IMR-90 (cell line): ENCODE data around the gene VPS26C. TPM values are rescaled to one million over a fixed set of nuclear protein-coding genes. Genes with fewer than 3 reads are reported as not detected.

Experiments used
- ATAC-seq: fragments of 200-7000 bp; cut with Tn5 transposase; 2 replicates; pipeline ENCODE4 v1.9.1; 2020; ENCODE audit warnings: low read depth, mild to moderate bottlenecking, moderate library complexity
- BruUV-seq: library from RNA; stranded (reverse); fragments of 400-500 nt; replicated peaks from 2 replicates; lab custom pipeline; 2021; lab: Mats Ljungman, UMichigan
- CTCF ChIA-PET: fragments of 300-600 bp; formaldehyde crosslinking; extraction: SDS; loops from one replicate; lab custom pipeline; 2021; ENCODE audit warnings: antibody characterized with exemption; lab: Yijun Ruan, JAX
- POLR2A ChIA-PET: fragments of 300-600 bp; sonication (Branson Sonifier 250); formaldehyde crosslinking; loops from one replicate; lab custom pipeline; 2022; ENCODE audit warnings: antibody characterized with exemption; ENCODE audit not compliant: unreplicated experiment; lab: Charles Lee
- DNase-seq: peaks from one replicate; pipeline ENCODE4 v3.0.0; 2013
- H2AFZ ChIP-seq: replicated peaks from 2 replicates; pipeline ENCODE3; 2013; ENCODE audit warnings: low read length, mild to moderate bottlenecking; ENCODE audit not compliant: poor library complexity
- H2AK5ac ChIP-seq: 2 replicates; pipeline ENCODE4 v1.6.1; 2013; ENCODE audit warnings: low read depth, low read length, inconsistent platforms
- H2AK9ac ChIP-seq: replicated peaks from 2 replicates; pipeline ENCODE3; 2013; ENCODE audit warnings: mild to moderate bottlenecking, low read depth, low read length, moderate library complexity; ENCODE audit not compliant: poor library complexity
- H2BK120ac ChIP-seq: 2 replicates; pipeline ENCODE4 v1.6.1; 2013; ENCODE audit warnings: low read depth, low read length, inconsistent platforms
- H2BK15ac ChIP-seq: 3 replicates; pipeline ENCODE4 v1.6.1; 2013; ENCODE audit warnings: low read depth, low read length, inconsistent platforms
- H2BK20ac ChIP-seq: 2 replicates; pipeline ENCODE4 v1.6.1; 2013; ENCODE audit warnings: low read depth, mild to moderate bottlenecking, inconsistent platforms, low read length, moderate library complexity
- H2BK5ac ChIP-seq: 2 replicates; pipeline ENCODE4 v1.6.1; 2013; ENCODE audit warnings: mild to moderate bottlenecking, low read depth, low read length, inconsistent platforms; ENCODE audit not compliant: poor library complexity, severe bottlenecking
- H3K14ac ChIP-seq: replicated peaks from 2 replicates; pipeline ENCODE4 v1.6.1; 2013; ENCODE audit warnings: low read depth, low read length, inconsistent platforms
- H3K18ac ChIP-seq: 2 replicates; pipeline ENCODE4 v1.6.1; 2013; ENCODE audit warnings: low read depth, low read length, control low read depth
- H3K23ac ChIP-seq: 2 replicates; pipeline ENCODE4 v1.6.1; 2013; ENCODE audit warnings: low read depth, low read length, inconsistent platforms
- H3K27ac ChIP-seq: 2 replicates; pipeline ENCODE4 v1.5.1; 2013; ENCODE audit warnings: mild to moderate bottlenecking, control low read depth, low read length; ENCODE audit not compliant: insufficient read depth
- H3K27me3 ChIP-seq: 2 replicates; pipeline ENCODE4 v1.6.1; 2013; ENCODE audit warnings: low read length; ENCODE audit not compliant: control insufficient read depth, insufficient read depth
- H3K36me3 ChIP-seq: 2 replicates; pipeline ENCODE4 v1.6.1; 2013; ENCODE audit warnings: low read length, mixed read lengths; ENCODE audit not compliant: control insufficient read depth, insufficient read depth
- H3K4ac ChIP-seq: 2 replicates; pipeline ENCODE4 v1.6.1; 2013; ENCODE audit warnings: low read depth, low read length, inconsistent platforms
- H3K4me1 ChIP-seq: 2 replicates; pipeline ENCODE4 v1.6.1; 2013; ENCODE audit warnings: low read length, mixed read lengths; ENCODE audit not compliant: control insufficient read depth, insufficient read depth
- H3K4me2 ChIP-seq: 2 replicates; pipeline ENCODE4 v1.6.1; 2013; ENCODE audit warnings: low read depth, mild to moderate bottlenecking, control low read depth, low read length, moderate library complexity
- H3K4me3 ChIP-seq: 2 replicates; pipeline ENCODE4 v1.5.1; 2013; ENCODE audit warnings: low read depth, mild to moderate bottlenecking, control low read depth, low read length, moderate library complexity; ENCODE audit not compliant: insufficient read depth
- H3K56ac ChIP-seq: 2 replicates; pipeline ENCODE4 v1.6.1; 2013; ENCODE audit warnings: low read length, inconsistent platforms; ENCODE audit not compliant: insufficient read depth; ENCODE audit errors: extremely low read depth
- H3K79me1 ChIP-seq, 2 experiments: 2 replicates each; pipeline ENCODE4 v1.6.1; 2013; ENCODE audit warnings: low read length in 2 of 2, inconsistent platforms in 1 of 2, low read depth in 1 of 2
- H3K9ac ChIP-seq: 2 replicates; pipeline ENCODE4 v1.6.1; 2013; ENCODE audit warnings: low read depth, low read length, control low read depth
- H3K9me1 ChIP-seq: 2 replicates; pipeline ENCODE4 v1.6.1; 2013; ENCODE audit warnings: low read length, inconsistent platforms; ENCODE audit not compliant: insufficient read depth
- H3K9me3 ChIP-seq: 2 replicates; pipeline ENCODE4 v1.6.1; 2013; ENCODE audit warnings: low read length; ENCODE audit not compliant: control insufficient read depth, insufficient read depth
- H4K20me1 ChIP-seq: 2 replicates; pipeline ENCODE4 v1.6.1; 2013; ENCODE audit warnings: low read length, inconsistent platforms; ENCODE audit not compliant: insufficient read depth
- H4K5ac ChIP-seq: 2 replicates; pipeline ENCODE4 v1.6.1; 2013; ENCODE audit warnings: mild to moderate bottlenecking, low read depth, low read length, control low read depth
- H4K8ac ChIP-seq, 2 experiments: 2 replicates each; pipeline ENCODE4 v1.6.1; 2013; ENCODE audit warnings: low read depth in 2 of 2, low read length in 2 of 2, control low read depth in 1 of 2, inconsistent platforms in 1 of 2
- H4K91ac ChIP-seq: 2 replicates; pipeline ENCODE4 v1.6.1; 2013; ENCODE audit warnings: low read depth, low read length, inconsistent platforms; ENCODE audit not compliant: insufficient read depth
- BHLHE40 ChIP-seq: fragments of 150-350 bp; IDR thresholded peaks from 2 replicates; pipeline ENCODE4 v1.6.1; 2016; ENCODE audit warnings: mild to moderate bottlenecking, low read depth, low read length
- CHD1 ChIP-seq: IDR thresholded peaks from 2 replicates; pipeline ENCODE4 v1.6.1; 2012; ENCODE audit warnings: low read depth, low read length, improper control_type of control experiment
- FOS ChIP-seq: fragments of 150-350 bp; IDR thresholded peaks from 2 replicates; pipeline ENCODE4 v1.6.1; 2016; ENCODE audit warnings: low read depth, low read length
- MAFK ChIP-seq: IDR thresholded peaks from 2 replicates; pipeline ENCODE4 v1.6.1; 2012; ENCODE audit warnings: low read depth, low read length, improper control_type of control experiment
- MAZ ChIP-seq: IDR thresholded peaks from 2 replicates; pipeline ENCODE4 v1.6.1; 2012; ENCODE audit warnings: low read depth, mild to moderate bottlenecking, low read length, improper control_type of control experiment, moderate library complexity, borderline replicate concordance
- MXI1 ChIP-seq: IDR thresholded peaks from 2 replicates; pipeline ENCODE4 v1.6.1; 2012; ENCODE audit warnings: low read depth, mild to moderate bottlenecking, low read length, moderate library complexity, borderline replicate concordance
- NFE2L2 ChIP-seq: fragments of 150-350 bp; IDR thresholded peaks from 2 replicates; pipeline ENCODE4 v1.6.1; 2016; ENCODE audit warnings: low read depth, mild to moderate bottlenecking, low read length
- POLR2A ChIP-seq: IDR thresholded peaks from 2 replicates; pipeline ENCODE4 v1.6.1; 2012; ENCODE audit warnings: mild to moderate bottlenecking, low read depth, low read length
- RAD21 ChIP-seq: IDR thresholded peaks from 2 replicates; pipeline ENCODE4 v1.6.1; 2012; ENCODE audit warnings: low read length, improper control_type of control experiment
- RFX5 ChIP-seq: IDR thresholded peaks from 2 replicates; pipeline ENCODE4 v1.8.0; 2012; ENCODE audit warnings: low read depth, mild to moderate bottlenecking, low read length, moderate library complexity
- SMC3 ChIP-seq: fragments of 150-350 bp; IDR thresholded peaks from 2 replicates; pipeline ENCODE4 v1.6.1; 2016; ENCODE audit warnings: low read depth, mild to moderate bottlenecking, antibody characterized with exemption, low read length, moderate library complexity
- WGBS, 2 experiments: methylation state at CpG; one replicate each; pipeline versions ENCODE4 v1.1.5 to v1.1.7; 2013; ENCODE audit warnings: missing lambda C conversion rate in 2 of 2; ENCODE audit not compliant: insufficient read length in 1 of 2; ENCODE audit errors: extremely low coverage in 2 of 2; 5-methylcytosine and 5-hydroxymethylcytosine counted together
- dilution Hi-C: fragments of 300-500 bp; cut with HindIII; formaldehyde crosslinking; loops from one replicate; pipeline ENCODE4 v1.14.3; 2018; ENCODE audit warnings: low sequenced_read_pairs; ENCODE audit not compliant: unreplicated experiment
- in situ Hi-C: fragments of 300-500 bp; cut with MboI; formaldehyde crosslinking; loops from 3 replicates; pipeline ENCODE4 v1.14.3; 2019; ENCODE audit warnings: low sequenced_read_pairs, inconsistent platforms, mixed read lengths
- intact Hi-C: fragments of 100-400 bp; cut with micrococcal nuclease; formaldehyde crosslinking; loops from 2 replicates; pipeline ENCODE4 v1.10.0; 2022
- polyA plus RNA-seq, 3 experiments: library from polyadenylated mRNA; depleted of rRNA; stranded (reverse); fragments of >200 nt; gene quantifications; 2 replicates each; pipeline ENCODE4 v1.2.3, GENCODE V29; 2012; ENCODE audit warnings: low replicate concordance in 1 of 3
- total RNA-seq: library from RNA; depleted of rRNA; stranded (reverse); fragments of >200 nt; gene quantifications from 2 replicates; pipeline ENCODE4 v1.2.3, GENCODE V29; 2012
- TF ChIP-seq, protein P1 (sequence below): fragments of 150-350 bp; IDR thresholded peaks from 2 replicates; pipeline ENCODE4 v1.6.1; 2016; ENCODE audit warnings: low read depth, mild to moderate bottlenecking, low read length, moderate library complexity, borderline replicate concordance

Gene VPS26C
- total and polyA plus RNA-seq, 2 of the 4 experiments (the other 2 are of a cell fraction), result 30.0 to 36.6 TPM

DNA sequence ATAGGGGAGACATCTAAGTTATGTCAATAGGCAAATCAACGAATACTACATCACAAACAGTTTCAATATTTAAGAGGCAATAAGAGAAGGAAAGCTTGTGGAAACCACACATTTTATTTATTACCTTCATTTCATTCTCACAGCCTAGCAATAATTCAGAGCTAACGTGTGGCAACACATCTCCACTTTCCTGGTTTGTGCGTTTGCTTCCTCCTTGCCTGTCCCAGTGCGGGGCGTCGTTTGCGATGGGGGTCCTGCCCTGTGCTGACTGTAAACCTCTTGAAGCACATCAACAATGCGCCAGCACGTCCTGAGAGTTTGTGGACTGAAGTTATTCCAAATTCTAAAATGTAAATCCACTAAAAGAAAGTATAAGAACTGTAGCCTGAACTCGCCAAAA lies 14.4 kb upstream of the VPS26C start:
- Histone ChIP-seq H4K20me1 (no peaks in the 10 kb centered on the region), H2BK20ac (no peak overlapping the region), H2AK5ac (no peak overlapping the region), H3K4me2 (no peak overlapping the region; the same call in 1 of the 2 replicates), H3K23ac (no peak overlapping the region), H4K5ac (no peak overlapping the region), H2BK5ac (no peak overlapping the region), H3K4ac (no peak overlapping the region), H2AK9ac (no peak overlapping the region), H3K56ac (no peak overlapping the region), H2AFZ (no peak overlapping the region), H3K4me3 (no peak overlapping the region), H3K14ac (no peak overlapping the region), H3K27me3 (peaks cover 2% of the 10 kb centered on the region), H2BK15ac (no peak overlapping the region), H4K91ac (no peak overlapping the region), H3K36me3 (no peaks in the 10 kb centered on the region), H3K9me3 (no peaks in the 10 kb centered on the region), H3K9ac (no peak overlapping the region), H3K4me1 (peaks cover 2% of the 10 kb centered on the region; the same call in 1 of the 2 replicates), H3K27ac (no peak overlapping the region), H3K18ac (no peak overlapping the region), H2BK120ac (no peak overlapping the region), H3K79me1 (no peaks in the 10 kb centered on the region), H3K9me1 (no peaks in the 10 kb centered on the region), H4K8ac (no peak overlapping the region)
- no peak for ATAC-seq
- WGBS, 2 experiments, result no CpG with 5 or more reads among the region's 10 CpGs
- TF ChIP-seq BHLHE40 (no peak), SMC3 (no peak), NFE2L2 (no peak), FOS (no peak), POLR2A (no peak), RAD21 (no peak), CHD1 (no peak), MAFK (no peak), RFX5 (no peak), MAZ (no peak), MXI1 (no peak)
- TF ChIP-seq, protein P1, sequence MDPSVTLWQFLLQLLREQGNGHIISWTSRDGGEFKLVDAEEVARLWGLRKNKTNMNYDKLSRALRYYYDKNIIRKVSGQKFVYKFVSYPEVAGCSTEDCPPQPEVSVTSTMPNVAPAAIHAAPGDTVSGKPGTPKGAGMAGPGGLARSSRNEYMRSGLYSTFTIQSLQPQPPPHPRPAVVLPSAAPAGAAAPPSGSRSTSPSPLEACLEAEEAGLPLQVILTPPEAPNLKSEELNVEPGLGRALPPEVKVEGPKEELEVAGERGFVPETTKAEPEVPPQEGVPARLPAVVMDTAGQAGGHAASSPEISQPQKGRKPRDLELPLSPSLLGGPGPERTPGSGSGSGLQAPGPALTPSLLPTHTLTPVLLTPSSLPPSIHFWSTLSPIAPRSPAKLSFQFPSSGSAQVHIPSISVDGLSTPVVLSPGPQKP, result no peak
- ChIA-PET POLR2A (no interaction called here), CTCF (no interaction called here)
- intact Hi-C loops, result no loop called here
- dilution Hi-C loops, result no loop called here
- in situ Hi-C loops, result no loop called here
- no TSS peak for BruUV-seq
- DNase-seq, result no peak
